ENCODE measurements around the gene TDRD6.

- TF ChIP-seq CTCF (IDR thresholded peaks at IDR 0.05; ENCODE audit: insufficient read depth, low read depth, low read length) = peak; percentile 39
- no peak for TF ChIP-seq EZH2 (IDR thresholded peaks at IDR 0.05; ENCODE audit: insufficient read depth, low read length)
Measured at GRCh38 chr6:46677314-46677654, 10.4 kb upstream of the TDRD6 start.
